Spleen (tissue), 11 donors: ENCODE results near the gene RIOK1. TPM values are rescaled to one million over a fixed set of nuclear protein-coding genes. Genes with fewer than 3 reads are reported as not detected.
"Not testable (repeated sequence)": the region's sequence is repeated elsewhere in the genome, so short reads cannot be mapped to it uniquely, and the experiment has no call there.

Experiments used
- DNase-seq: peaks from one replicate; pipeline ENCODE4 v3.0.0-alpha.2; 2020
- H3K27ac ChIP-seq, 8 donors: fragments of 200-600 bp; sonication (generic) in 7 of 8; 1 replicate in 4 of 8; 2 replicates in 4 of 8; pipeline versions ENCODE4 v1.5.0 to v1.8.0; 2016 to 2021; ENCODE audit warnings: inconsistent platforms in 4 of 8, mild to moderate bottlenecking in 4 of 8, moderate library complexity in 1 of 8
- H3K27me3 ChIP-seq, 7 donors: fragments of 200-600 bp; sonication (generic) in 6 of 7; replicated peaks in 1 of 7; 1 replicate in 4 of 7; 2 replicates in 3 of 7; pipeline versions ENCODE4 v1.5.0 to v1.8.0; 2016 to 2021; ENCODE audit warnings: inconsistent platforms in 3 of 7, mild to moderate bottlenecking in 1 of 7
- H3K36me3 ChIP-seq, 6 donors: fragments of 200-600 bp; sonication (generic) in 5 of 6; 1 replicate in 4 of 6; 2 replicates in 2 of 6; pipeline versions ENCODE4 v1.5.0 to v1.8.0; 2016 to 2021; ENCODE audit warnings: inconsistent platforms in 2 of 6
- H3K4me1 ChIP-seq, 6 donors: fragments of 200-600 bp; sonication (generic) in 5 of 6; 1 replicate in 3 of 6; 2 replicates in 3 of 6; pipeline versions ENCODE4 v1.5.0 to v1.8.0; 2016 to 2021; ENCODE audit warnings: inconsistent platforms in 3 of 6
- H3K4me3 ChIP-seq, 8 donors: fragments of 200-600 bp; sonication (generic) in 7 of 8; 1 replicate in 4 of 8; 2 replicates in 4 of 8; pipeline versions ENCODE4 v1.5.0 to v1.8.0; 2016 to 2021; ENCODE audit warnings: inconsistent platforms in 4 of 8, mild to moderate bottlenecking in 4 of 8, moderate library complexity in 2 of 8
- H3K9me3 ChIP-seq, 8 donors: fragments of 200-600 bp; sonication (generic) in 7 of 8; 1 replicate in 4 of 8; 2 replicates in 4 of 8; pipeline versions ENCODE4 v1.5.0 to v1.8.0; 2016 to 2021; ENCODE audit warnings: inconsistent platforms in 4 of 8
- POLR2A ChIP-seq, 3 donors: fragments of 450-650 bp; IDR thresholded peaks; one replicate each; pipeline ENCODE4 v1.5.1; 2017; ENCODE audit warnings: antibody characterized with exemption in 3 of 3, mild to moderate bottlenecking in 1 of 3
- POLR2AphosphoS5 ChIP-seq, 3 donors: sonication (generic); formaldehyde crosslinking; IDR thresholded peaks; one replicate each; pipeline ENCODE4 v1.5.1; 2017; ENCODE audit warnings: antibody characterized with exemption in 3 of 3
- WGBS, 5 donors: extraction: QIAGEN DNeasy Blood & Tissue Kit in 3 of 5; methylation state at CpG; one replicate each; pipeline versions ENCODE4 v1.1.5 to v1.1.7; 2013 to 2018; 5-methylcytosine and 5-hydroxymethylcytosine counted together
- intact Hi-C: fragments of 100-400 bp; cut with DNase I; formaldehyde crosslinking; loops from one replicate; pipeline ENCODE4 v1.15.0; 2023; ENCODE audit warnings: low total_unique reads
- polyA plus RNA-seq, 3 donors: library from polyadenylated mRNA; stranded (reverse); fragments of 200-250 nt; gene quantifications; one replicate each; pipeline ENCODE4 v1.2.1, GENCODE V29; 2013
- total RNA-seq, 7 donors: library from RNA; depleted of rRNA in 3 of 7; stranded (reverse); fragments of >200 nt in 3 of 7; fragmentation: NEBNext Ultra II Directional in 4 of 7; extraction: Animal tissue kit (Norgen Biotek cat#: 25700) in 4 of 7; gene quantifications; one replicate each; pipeline versions ENCODE4 v1.1.0 to v1.2.1, GENCODE V29; 2016 to 2021
- TF ChIP-seq, protein P1 (sequence below), 11 experiments: fragments of 200-600 bp in 7 of 11; fragments of 450-650 bp in 4 of 11; sonication (generic) in 4 of 11; IDR thresholded peaks in 8 of 11; conservative IDR thresholded peaks in 3 of 11; 1 replicate in 7 of 11; 2 replicates in 4 of 11; pipeline versions ENCODE4 v1.4.0 to v1.8.0; 2016 to 2021; ENCODE audit warnings: antibody characterized with exemption in 11 of 11, inconsistent platforms in 4 of 11, mild to moderate bottlenecking in 1 of 11
- donor health status: healthy with polysubstance abuse.
- donor health status: DM: no; HTN: no; CAD: no; lungs with moderate emphysema.
- donor health status: DM: no; HTN: no; CAD: no.
- donor health status: Bipolar disorder and iron deficiency.
- donor health status: healthy.
- donor health status: DM: no; HTN: no; CAD: no.
- donor health status: DM: yes; HTN: yes; CAD: no.

RIOK1 gene
- total and polyA plus RNA-seq, 10 donors = 12.7 to 26.6 (median 18.5) TPM

DNA sequence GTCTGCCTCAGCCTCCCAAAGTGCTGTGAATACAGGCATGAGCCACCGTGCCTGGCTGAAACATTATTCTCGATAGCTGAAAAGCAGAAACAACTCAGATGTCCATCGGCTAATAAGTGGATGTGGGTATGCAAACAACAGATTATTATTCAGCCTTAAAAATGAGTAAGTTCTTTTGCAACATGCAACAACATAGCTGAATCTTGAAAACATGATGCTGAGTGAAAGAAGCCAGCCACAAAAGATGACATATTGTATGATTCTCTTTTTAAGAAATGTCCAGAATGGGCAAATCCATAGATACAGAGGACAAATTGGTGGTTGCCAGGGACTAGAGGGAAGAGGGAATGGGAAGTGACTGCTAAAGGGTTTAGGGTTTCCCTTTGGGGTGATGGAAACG lies 61.7 kb downstream of the RIOK1 start:
- H3K36me3 ChIP-seq = no peaks in the 10 kb centered on the region
- no peaks in the 10 kb centered on the region for H3K4me1 ChIP-seq
- intact Hi-C loops = no loop called here
- H3K27me3 ChIP-seq = no peaks in the 10 kb centered on the region
- no peaks in the 10 kb centered on the region for H3K9me3 ChIP-seq
- 61 to 73% (median 68%) methylated on average over 4 of the region's 4 CpGs for WGBS, 5 donors
- DNase-seq = no peak
- no peak overlapping the region for H3K27ac ChIP-seq
- no peak for TF ChIP-seq POLR2AphosphoS5 (IDR thresholded peaks at IDR 0.05)
- H3K4me3 ChIP-seq = no peak overlapping the region

DNA sequence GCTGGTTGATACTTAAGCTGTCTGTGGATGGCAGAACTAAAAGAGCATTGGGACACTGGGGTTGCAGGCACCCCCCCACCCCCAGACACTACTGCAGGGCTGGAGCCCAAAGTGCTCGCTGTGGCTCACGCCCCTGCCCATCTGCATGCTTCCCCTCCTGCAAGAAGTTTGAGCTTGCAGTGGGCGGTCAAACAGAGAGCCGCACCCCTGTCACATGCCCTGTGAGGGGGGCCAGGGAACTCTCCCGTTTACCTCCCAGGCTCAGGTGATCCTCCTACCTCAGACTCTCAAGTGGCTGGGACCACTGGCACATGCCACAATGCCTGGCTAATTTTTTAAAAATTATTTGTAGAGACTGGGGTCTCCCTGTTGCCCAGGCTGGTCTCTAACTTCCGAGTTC lies 63.3 kb downstream of the RIOK1 start:
- DNase-seq = no peak
- Histone ChIP-seq H3K36me3 (no peaks in the 10 kb centered on the region), H3K4me3 (no peak overlapping the region), H3K27me3 (no peaks in the 10 kb centered on the region), H3K9me3 (no peaks in the 10 kb centered on the region), H3K27ac (no peak overlapping the region), H3K4me1 (no peaks in the 10 kb centered on the region)
- intact Hi-C loops = no loop called here
- WGBS, 5 donors = 72 to 93% (median 80%) methylated on average over 6 of the region's 6 CpGs
- TF ChIP-seq, protein P1, sequence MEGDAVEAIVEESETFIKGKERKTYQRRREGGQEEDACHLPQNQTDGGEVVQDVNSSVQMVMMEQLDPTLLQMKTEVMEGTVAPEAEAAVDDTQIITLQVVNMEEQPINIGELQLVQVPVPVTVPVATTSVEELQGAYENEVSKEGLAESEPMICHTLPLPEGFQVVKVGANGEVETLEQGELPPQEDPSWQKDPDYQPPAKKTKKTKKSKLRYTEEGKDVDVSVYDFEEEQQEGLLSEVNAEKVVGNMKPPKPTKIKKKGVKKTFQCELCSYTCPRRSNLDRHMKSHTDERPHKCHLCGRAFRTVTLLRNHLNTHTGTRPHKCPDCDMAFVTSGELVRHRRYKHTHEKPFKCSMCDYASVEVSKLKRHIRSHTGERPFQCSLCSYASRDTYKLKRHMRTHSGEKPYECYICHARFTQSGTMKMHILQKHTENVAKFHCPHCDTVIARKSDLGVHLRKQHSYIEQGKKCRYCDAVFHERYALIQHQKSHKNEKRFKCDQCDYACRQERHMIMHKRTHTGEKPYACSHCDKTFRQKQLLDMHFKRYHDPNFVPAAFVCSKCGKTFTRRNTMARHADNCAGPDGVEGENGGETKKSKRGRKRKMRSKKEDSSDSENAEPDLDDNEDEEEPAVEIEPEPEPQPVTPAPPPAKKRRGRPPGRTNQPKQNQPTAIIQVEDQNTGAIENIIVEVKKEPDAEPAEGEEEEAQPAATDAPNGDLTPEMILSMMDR (IDR thresholded peaks at IDR 0.05 in 8 of 11, conservative IDR thresholded peaks at IDR 0.05 in 3 of 11) = no peak
- TF ChIP-seq POLR2AphosphoS5 (IDR thresholded peaks at IDR 0.05) = no peak
- TF ChIP-seq POLR2A (IDR thresholded peaks at IDR 0.05) = no peak

DNA sequence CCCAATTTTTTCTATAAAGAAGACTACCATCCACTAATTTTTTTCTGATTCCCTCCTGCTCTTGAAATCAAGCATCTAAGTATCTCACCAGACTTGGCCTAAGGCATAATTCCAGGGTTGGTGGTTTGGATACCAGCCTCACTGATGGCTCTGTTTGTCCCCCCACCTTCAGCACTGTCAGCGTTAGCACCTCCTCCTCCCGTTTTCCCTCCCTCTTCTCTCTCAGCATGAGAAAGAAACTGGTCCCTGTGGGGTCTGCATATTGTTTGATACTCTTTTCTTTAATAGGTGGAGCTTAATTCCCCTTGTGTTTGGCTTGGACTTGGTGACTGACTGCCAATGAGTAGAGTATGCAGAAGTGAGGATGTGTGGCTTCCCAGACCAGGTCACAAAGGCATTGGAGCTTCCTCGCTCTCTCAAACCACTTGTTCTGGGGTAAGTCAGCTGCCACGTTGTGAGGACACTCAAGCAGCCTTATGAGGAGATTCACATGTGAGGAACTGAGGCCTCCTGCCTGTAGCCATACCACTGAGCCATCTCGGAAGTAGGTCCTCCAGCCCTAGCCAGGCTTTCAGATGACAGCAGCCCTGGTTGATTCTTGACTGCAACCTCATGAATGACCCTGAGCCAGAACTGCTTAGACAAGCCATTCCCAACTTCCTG lies 65.2 kb downstream of the RIOK1 start:
- no peaks in the 10 kb centered on the region for H3K4me1 ChIP-seq
- H3K36me3 ChIP-seq = no peaks in the 10 kb centered on the region
- no peak overlapping the region for H3K27ac ChIP-seq
- TF ChIP-seq POLR2AphosphoS5 (IDR thresholded peaks at IDR 0.05) (no peak), POLR2A (IDR thresholded peaks at IDR 0.05) (no peak)
- TF ChIP-seq, protein P1 (IDR thresholded peaks at IDR 0.05 in 8 of 11, conservative IDR thresholded peaks at IDR 0.05 in 3 of 11) = no peak
- no peaks in the 10 kb centered on the region for H3K27me3 ChIP-seq
- H3K9me3 ChIP-seq = no peaks in the 10 kb centered on the region
- DNase-seq = no peak
- no peak overlapping the region for H3K4me3 ChIP-seq
- intact Hi-C loops = no loop called here
- WGBS, 5 donors = 66 to 75% (median 70%) methylated on average over 5 of the region's 5 CpGs

DNA sequence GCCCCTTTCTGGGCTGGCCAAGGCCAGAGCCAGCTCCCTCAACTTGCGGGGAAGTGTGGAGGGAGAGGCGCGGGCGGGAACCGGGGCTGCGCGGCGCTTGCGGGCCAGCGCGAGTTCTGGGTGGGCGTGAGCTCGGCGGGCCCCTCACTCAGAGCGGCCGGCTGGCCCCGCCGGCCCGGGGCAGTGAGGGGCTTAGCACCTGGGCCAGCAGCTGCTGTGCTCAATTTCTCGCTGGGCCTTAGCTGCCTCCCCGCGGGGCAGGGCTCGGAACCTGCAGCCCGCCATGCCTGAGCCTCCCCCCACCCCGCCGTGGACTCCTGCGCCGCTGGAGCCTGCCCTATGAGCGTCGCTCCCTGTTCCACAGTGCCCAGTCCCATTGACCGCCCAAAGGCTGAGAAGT lies 66.7 kb downstream of the RIOK1 start:
- H3K36me3 ChIP-seq, H3K27me3 ChIP-seq, intact Hi-C loops, H3K4me3 ChIP-seq, H3K9me3 ChIP-seq, DNase-seq, H3K4me1 ChIP-seq, H3K27ac ChIP-seq: not testable (repeated sequence)
- 95 to 99% (median 96%) methylated on average over 9 to 31 of the region's 31 CpGs for WGBS, 5 donors

DNA sequence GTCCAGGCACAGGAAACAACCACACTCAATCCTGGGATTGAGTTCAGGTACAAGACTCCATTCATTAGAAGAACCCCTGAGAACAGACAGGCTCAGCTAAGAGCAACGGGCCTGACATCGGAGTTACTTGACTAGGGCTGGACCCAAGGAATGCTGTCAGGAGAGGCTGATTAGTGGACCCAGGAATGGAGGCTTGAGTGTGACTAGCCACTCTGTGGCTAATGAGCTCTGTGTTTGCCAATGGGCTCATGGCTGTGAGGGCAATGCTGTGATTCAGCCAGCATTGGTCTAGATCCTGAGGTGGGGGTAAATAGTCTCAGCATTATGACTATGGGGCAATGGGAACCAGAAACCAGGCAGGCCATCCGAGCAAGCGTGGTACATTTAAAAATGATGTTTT lies 71.8 kb downstream of the RIOK1 start:
- TF ChIP-seq, protein P1 (IDR thresholded peaks at IDR 0.05 in 8 of 11, conservative IDR thresholded peaks at IDR 0.05 in 3 of 11) = no peak
- TF ChIP-seq POLR2AphosphoS5 (IDR thresholded peaks at IDR 0.05) (no peak), POLR2A (IDR thresholded peaks at IDR 0.05) (no peak)
- Histone ChIP-seq H3K27me3 (no peaks in the 10 kb centered on the region), H3K4me1 (no peaks in the 10 kb centered on the region), H3K9me3 (no peaks in the 10 kb centered on the region), H3K36me3 (no peaks in the 10 kb centered on the region), H3K27ac (no peak overlapping the region), H3K4me3 (no peak overlapping the region)
- no peak for DNase-seq
- intact Hi-C loops = no loop called here
- WGBS, 5 donors = 75 to 94% (median 88%) methylated on average over 4 of the region's 4 CpGs
